Stimulated activated CD8-positive, alpha-beta memory T cell treated with anti-CD3 and anti-CD28 coated beads, Interleukin-7, amount 100 ng/mL, for 24 hours (primary cell): ENCODE results near the gene DLG2.

Experiments
- DNase-seq: peaks from one replicate; pipeline ENCODE4 v3.0.0-alpha.2; 2020; ENCODE audit warnings: low read depth

The DLG2 gene

GRCh38 chr11:83521647-83522596 lies 2105.2 kb downstream of the DLG2 start:
- no peak for DNase-seq

- DNase-seq, result no peak
Measured at GRCh38 chr11:83520849-83521248, 2106.3 kb downstream of the DLG2 start.

GRCh38 chr11:83511646-83512045 lies 2115.5 kb downstream of the DLG2 start:
- no peak for DNase-seq

- no peak for DNase-seq
Measured at GRCh38 chr11:83510530-83511460, 2116.3 kb downstream of the DLG2 start.

- DNase-seq, result no peak
Measured at GRCh38 chr11:83508804-83509203, 2118.3 kb downstream of the DLG2 start.

GRCh38 chr11:83502041-83502440 lies 2125.1 kb downstream of the DLG2 start:
- DNase-seq, result no peak

GRCh38 chr11:83493917-83494316 lies 2133.2 kb downstream of the DLG2 start:
- no peak for DNase-seq

- DNase-seq, result no peak
Measured at GRCh38 chr11:83493034-83493433, 2134.1 kb downstream of the DLG2 start.

GRCh38 chr11:83483808-83484207 lies 2143.3 kb downstream of the DLG2 start:
- no peak for DNase-seq

- DNase-seq, result no peak
Measured at GRCh38 chr11:83480811-83481210, 2146.3 kb downstream of the DLG2 start.

- DNase-seq, result no peak
Measured at GRCh38 chr11:83480251-83480650, 2146.9 kb downstream of the DLG2 start.

- DNase-seq, result no peak
Measured at GRCh38 chr11:83477772-83478171, 2149.4 kb downstream of the DLG2 start.

GRCh38 chr11:83475760-83476159 lies 2151.4 kb downstream of the DLG2 start:
- DNase-seq, result no peak

GRCh38 chr11:83473743-83474142 lies 2153.4 kb downstream of the DLG2 start:
- no peak for DNase-seq

GRCh38 chr11:83472806-83473205 lies 2154.3 kb downstream of the DLG2 start:
- DNase-seq, result no peak

GRCh38 chr11:83471831-83472727 lies 2155.1 kb downstream of the DLG2 start:
- DNase-seq, result no peak

GRCh38 chr11:83467837-83468236 lies 2159.3 kb downstream of the DLG2 start:
- no peak for DNase-seq

- DNase-seq, result no peak
Measured at GRCh38 chr11:83464160-83464944, 2162.8 kb downstream of the DLG2 start.

- no peak for DNase-seq
Measured at GRCh38 chr11:83459798-83460197, 2167.3 kb downstream of the DLG2 start.

- no peak for DNase-seq
Measured at GRCh38 chr11:83456566-83456965, 2170.6 kb downstream of the DLG2 start.

GRCh38 chr11:83456075-83456474 lies 2171.1 kb downstream of the DLG2 start:
- no peak for DNase-seq
